C4-2B (cell line): ENCODE measurements around the gene MINAR1.

ENCODE experiments used
- ZFX ChIP-seq: fragments of 450-650 bp; IDR thresholded peaks from 2 replicates; pipeline ENCODE4 v1.6.1; 2017
- TF ChIP-seq, protein P1 (sequence below): fragments of 450-650 bp; conservative IDR thresholded peaks from 2 replicates; pipeline ENCODE4 v1.5.1; 2017; ENCODE audit warnings: mild to moderate bottlenecking

GRCh38 chr15:79436037-79436780 lies 4.1 kb downstream of the MINAR1 start:
- TF ChIP-seq, protein P1, sequence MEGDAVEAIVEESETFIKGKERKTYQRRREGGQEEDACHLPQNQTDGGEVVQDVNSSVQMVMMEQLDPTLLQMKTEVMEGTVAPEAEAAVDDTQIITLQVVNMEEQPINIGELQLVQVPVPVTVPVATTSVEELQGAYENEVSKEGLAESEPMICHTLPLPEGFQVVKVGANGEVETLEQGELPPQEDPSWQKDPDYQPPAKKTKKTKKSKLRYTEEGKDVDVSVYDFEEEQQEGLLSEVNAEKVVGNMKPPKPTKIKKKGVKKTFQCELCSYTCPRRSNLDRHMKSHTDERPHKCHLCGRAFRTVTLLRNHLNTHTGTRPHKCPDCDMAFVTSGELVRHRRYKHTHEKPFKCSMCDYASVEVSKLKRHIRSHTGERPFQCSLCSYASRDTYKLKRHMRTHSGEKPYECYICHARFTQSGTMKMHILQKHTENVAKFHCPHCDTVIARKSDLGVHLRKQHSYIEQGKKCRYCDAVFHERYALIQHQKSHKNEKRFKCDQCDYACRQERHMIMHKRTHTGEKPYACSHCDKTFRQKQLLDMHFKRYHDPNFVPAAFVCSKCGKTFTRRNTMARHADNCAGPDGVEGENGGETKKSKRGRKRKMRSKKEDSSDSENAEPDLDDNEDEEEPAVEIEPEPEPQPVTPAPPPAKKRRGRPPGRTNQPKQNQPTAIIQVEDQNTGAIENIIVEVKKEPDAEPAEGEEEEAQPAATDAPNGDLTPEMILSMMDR = no peak
- no peak for TF ChIP-seq ZFX
